Keratinocyte (primary cell): ENCODE data around the gene PTPRT. TPM values are rescaled to one million over a fixed set of nuclear protein-coding genes. Genes with fewer than 3 reads are reported as not detected.

ENCODE experiments used
- DNase-seq: peaks from one replicate; pipeline ENCODE4 v3.0.0-alpha.2; 2011; ENCODE audit warnings: low read depth, missing footprints, low spot score
- FAIRE-seq: peaks from 2 replicates; lab custom pipeline; 2011; peaks lifted over from hg19 to GRCh38; lab: Jason Lieb, UNC
- H2AFZ ChIP-seq: 2 replicates; pipeline ENCODE4 v1.6.0; 2012; ENCODE audit warnings: low read length, control low read depth, inconsistent platforms; ENCODE audit not compliant: control insufficient read depth
- H3K27ac ChIP-seq: 2 replicates; pipeline ENCODE4 v1.5.1; 2011; ENCODE audit warnings: low read length; ENCODE audit not compliant: control insufficient read depth, insufficient read depth
- H3K27me3 ChIP-seq: 3 replicates; pipeline ENCODE4 v1.6.0; 2011; ENCODE audit warnings: low read length; ENCODE audit not compliant: control insufficient read depth, insufficient read depth; ENCODE audit errors: extremely low read depth
- H3K36me3 ChIP-seq, 2 experiments: 2 replicates in 1 of 2; 3 replicates in 1 of 2; pipeline ENCODE4 v1.5.1; 2011; ENCODE audit warnings: low read length in 2 of 2, mild to moderate bottlenecking in 1 of 2; ENCODE audit not compliant: control insufficient read depth in 2 of 2, insufficient read depth in 2 of 2; ENCODE audit errors: extremely low read depth in 1 of 2
- H3K4me1 ChIP-seq: 3 replicates; pipeline ENCODE4 v1.5.1; 2011; ENCODE audit warnings: low read length; ENCODE audit not compliant: control insufficient read depth, insufficient read depth; ENCODE audit errors: extremely low read depth
- H3K4me2 ChIP-seq: 3 replicates; pipeline ENCODE4 v1.6.0; 2011; ENCODE audit warnings: low read depth, low read length; ENCODE audit not compliant: control insufficient read depth, insufficient read depth; ENCODE audit errors: extremely low read depth
- H3K4me3 ChIP-seq, 3 experiments: fragments of 200-600 bp in 1 of 3; sonication (generic) in 1 of 3; 2 replicates in 2 of 3; 3 replicates in 1 of 3; pipeline ENCODE4 v1.5.1; 2011 to 2016; ENCODE audit warnings: low read length in 3 of 3, mild to moderate bottlenecking in 3 of 3, control low read depth in 2 of 3, inconsistent platforms in 1 of 3, low read depth in 1 of 3, mixed read lengths in 1 of 3, mixed run types in 1 of 3, moderate library complexity in 1 of 3; ENCODE audit not compliant: control insufficient read depth in 2 of 3, insufficient read depth in 2 of 3; ENCODE audit errors: extremely low read depth in 1 of 3
- H3K79me2 ChIP-seq: 2 replicates; pipeline ENCODE4 v1.6.0; 2012; ENCODE audit warnings: low read length; ENCODE audit not compliant: control insufficient read depth, insufficient read depth
- H3K9ac ChIP-seq: 3 replicates; pipeline ENCODE4 v1.6.0; 2011; ENCODE audit warnings: low read length; ENCODE audit not compliant: control insufficient read depth, insufficient read depth; ENCODE audit errors: extremely low read depth
- H3K9me1 ChIP-seq: 3 replicates; pipeline ENCODE4 v1.6.0; 2011; ENCODE audit warnings: low read length; ENCODE audit not compliant: control insufficient read depth, insufficient read depth; ENCODE audit errors: extremely low read depth
- H3K9me3 ChIP-seq: 2 replicates; pipeline ENCODE4 v1.5.1; 2012; ENCODE audit warnings: low read depth, low read length; ENCODE audit not compliant: control insufficient read depth
- H4K20me1 ChIP-seq: 3 replicates; pipeline ENCODE4 v1.6.0; 2011; ENCODE audit warnings: low read length; ENCODE audit not compliant: control insufficient read depth, insufficient read depth; ENCODE audit errors: extremely low read depth
- CTCF ChIP-seq, 3 experiments: IDR thresholded peaks in 1 of 3; conservative IDR thresholded peaks in 1 of 3; optimal IDR thresholded peaks in 1 of 3; 2 replicates in 2 of 3; 3 replicates in 1 of 3; pipeline versions ENCODE3 to v1.5.1; 2011; ENCODE audit warnings: low read length in 3 of 3, mild to moderate bottlenecking in 3 of 3, moderate library complexity in 2 of 3, control low read depth in 1 of 3, inconsistent platforms in 1 of 3; ENCODE audit not compliant: insufficient read depth in 2 of 3; ENCODE audit errors: extremely low read depth in 1 of 3
- EZH2 ChIP-seq: IDR thresholded peaks from one replicate; pipeline ENCODE4 v1.6.1; 2012; ENCODE audit warnings: inconsistent platforms, mild to moderate bottlenecking, low read length, moderate library complexity
- dilution Hi-C: fragments of 300-500 bp; cut with MboI; formaldehyde crosslinking; loops from one replicate; pipeline ENCODE4 v1.7.0; 2020; ENCODE audit warnings: low sequenced_read_pairs; ENCODE audit not compliant: extremely low pct_ligation_motif_present
- polyA plus RNA-seq, 5 experiments: library from polyadenylated mRNA; depleted of rRNA in 3 of 5; stranded (reverse) in 3 of 5; stranded (forward) in 1 of 5; unstranded in 1 of 5; fragments of >200 nt; gene quantifications; 1 replicate in 1 of 5; 2 replicates in 3 of 5; 3 replicates in 1 of 5; pipeline versions ENCODE4 v1.2.1 to v1.2.3, GENCODE V29; 2011 to 2012; ENCODE audit warnings: missing spikeins in 2 of 5, low read depth in 1 of 5, low replicate concordance in 1 of 5

Gene PTPRT
- polyA plus RNA-seq, 1 donor (not counting 4 experiments of a cell fraction or from before 2014, with no cell fraction given) = not detected

GRCh38 chr20:42744756-42745465 is 444.8 kb downstream of the PTPRT start:
- H3K27me3 ChIP-seq = no peaks in the 10 kb centered on the region
- H3K36me3 ChIP-seq = no peaks in the 10 kb centered on the region
- no peak overlapping the region for H3K4me3 ChIP-seq
- H3K4me1 ChIP-seq = no peaks in the 10 kb centered on the region
- peaks cover 4% of the 10 kb centered on the region for H3K9me3 ChIP-seq
- no peak for DNase-seq
- H2AFZ ChIP-seq = no peak overlapping the region
- no peak overlapping the region for H3K9ac ChIP-seq
- no peak for FAIRE-seq
- no peak overlapping the region for H3K27ac ChIP-seq
- dilution Hi-C loops = no loop called here
- no peaks in the 10 kb centered on the region for H3K79me2 ChIP-seq
- no peaks in the 10 kb centered on the region for H3K9me1 ChIP-seq
- TF ChIP-seq EZH2 (no peak), CTCF (optimal IDR thresholded peaks at IDR 0.05 in 1 of 3, IDR thresholded peaks at IDR 0.05 in 1 of 3, conservative IDR thresholded peaks at IDR 0.05 in 1 of 3; ENCODE audit: extremely low read depth in 1 of 3, insufficient read depth in 2 of 3, low read length in 3 of 3) (no peak)
- no peaks in the 10 kb centered on the region for H4K20me1 ChIP-seq
- H3K4me2 ChIP-seq = no peak overlapping the region

- no peak overlapping the region for H3K4me3 ChIP-seq
- TF ChIP-seq CTCF (optimal IDR thresholded peaks at IDR 0.05 in 1 of 3, IDR thresholded peaks at IDR 0.05 in 1 of 3, conservative IDR thresholded peaks at IDR 0.05 in 1 of 3; ENCODE audit: extremely low read depth in 1 of 3, insufficient read depth in 2 of 3, low read length in 3 of 3) (no peak), EZH2 (no peak)
- dilution Hi-C loops = no loop called here
- no peak overlapping the region for H3K9ac ChIP-seq
- H3K9me3 ChIP-seq = peaks cover 4% of the 10 kb centered on the region
- no peaks in the 10 kb centered on the region for H3K9me1 ChIP-seq
- no peak for FAIRE-seq
- no peak overlapping the region for H3K4me2 ChIP-seq
- no peak for DNase-seq
- H3K27me3 ChIP-seq = no peaks in the 10 kb centered on the region
- H3K79me2 ChIP-seq = no peaks in the 10 kb centered on the region
- H4K20me1 ChIP-seq = no peaks in the 10 kb centered on the region
- no peaks in the 10 kb centered on the region for H3K4me1 ChIP-seq
- H2AFZ ChIP-seq = no peak overlapping the region
- H3K27ac ChIP-seq = no peak overlapping the region
- no peaks in the 10 kb centered on the region for H3K36me3 ChIP-seq
Measured at GRCh38 chr20:42742926-42743325, 446.8 kb downstream of the PTPRT start.
